GM19372 (cell line): ENCODE data around the gene ANGPTL2.
"Not testable (repeated sequence)": the region's sequence is repeated elsewhere in the genome, so short reads cannot be mapped to it uniquely, and the experiment has no call there.

Experiments used
- ATAC-seq: cut with Tn5 transposase; IDR thresholded peaks from one replicate; pipeline ENCODE4 v1.9.1; 2021; ENCODE audit warnings: mild to moderate bottlenecking, low read depth, moderate library complexity; ENCODE audit not compliant: unreplicated experiment

ANGPTL2 gene

DNA sequence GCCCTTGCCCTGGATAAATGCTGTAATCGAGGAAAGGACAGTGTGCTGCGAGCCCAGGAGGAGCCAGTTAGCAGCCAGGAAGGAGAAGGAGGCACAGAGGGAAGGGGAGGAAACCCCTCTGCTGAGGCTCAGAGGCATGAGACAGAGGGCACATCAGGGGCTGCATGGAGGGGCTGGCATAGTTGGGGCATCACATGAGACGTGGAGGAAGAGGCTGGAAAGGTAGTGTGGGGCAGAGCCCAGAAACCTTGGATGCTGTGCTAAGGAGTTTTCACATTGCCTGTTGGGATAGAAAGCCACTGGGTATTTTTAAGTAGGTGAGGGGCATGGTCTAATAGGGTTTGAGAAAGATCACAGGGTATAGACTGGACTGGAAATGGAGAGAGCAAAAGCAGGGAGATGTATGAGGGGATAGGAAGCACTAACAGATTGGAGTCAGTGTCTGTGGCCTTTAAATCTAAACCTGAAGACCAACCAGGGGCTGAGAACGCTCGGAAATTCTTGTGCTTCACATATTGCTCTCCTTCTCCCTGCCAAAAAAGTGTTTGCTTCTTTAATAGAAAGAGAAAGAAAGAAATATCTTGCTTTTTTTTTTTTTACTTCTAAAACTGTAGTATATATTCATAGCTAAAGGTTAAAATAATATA is 33.0 kb upstream of the ANGPTL2 start:
- no peak for ATAC-seq

DNA sequence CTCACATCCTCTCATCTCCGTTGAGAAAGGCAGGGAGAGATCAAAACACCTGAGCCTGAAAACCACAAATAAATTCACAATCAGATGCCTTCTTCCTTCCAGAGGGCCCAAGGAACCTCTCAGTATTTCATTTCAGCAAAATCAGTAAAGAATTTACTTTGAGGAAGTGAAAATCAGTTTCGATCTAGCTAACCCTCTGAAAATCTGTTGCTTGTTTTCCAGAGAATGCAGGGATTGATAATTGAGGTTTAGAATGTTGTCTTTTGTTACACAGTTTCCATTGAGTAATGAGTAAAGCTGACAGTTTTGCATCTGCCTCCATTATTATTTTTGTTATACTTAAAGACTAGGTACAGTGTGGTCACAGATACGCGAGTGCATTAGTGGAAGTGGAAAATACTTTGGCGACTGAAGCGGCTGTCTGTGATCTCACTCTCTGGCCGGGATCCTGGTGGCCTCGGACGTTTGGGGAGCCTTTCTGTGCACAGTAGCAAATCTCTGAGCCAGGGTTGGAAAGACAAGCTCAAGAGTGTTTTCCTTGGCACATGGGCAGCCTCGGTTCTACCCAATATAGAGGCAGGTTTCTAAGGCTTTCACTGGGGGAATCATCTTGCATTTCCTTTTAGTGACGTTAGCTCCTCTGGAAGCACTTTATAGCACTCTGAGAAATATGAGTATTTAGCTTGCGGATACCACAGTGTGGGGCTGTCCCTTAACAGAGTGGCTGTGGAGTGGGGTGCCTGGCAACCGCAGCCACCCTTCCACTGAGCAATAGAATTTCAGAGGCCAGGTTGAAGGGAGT is 32.2 kb upstream of the ANGPTL2 start:
- ATAC-seq, result no peak

DNA sequence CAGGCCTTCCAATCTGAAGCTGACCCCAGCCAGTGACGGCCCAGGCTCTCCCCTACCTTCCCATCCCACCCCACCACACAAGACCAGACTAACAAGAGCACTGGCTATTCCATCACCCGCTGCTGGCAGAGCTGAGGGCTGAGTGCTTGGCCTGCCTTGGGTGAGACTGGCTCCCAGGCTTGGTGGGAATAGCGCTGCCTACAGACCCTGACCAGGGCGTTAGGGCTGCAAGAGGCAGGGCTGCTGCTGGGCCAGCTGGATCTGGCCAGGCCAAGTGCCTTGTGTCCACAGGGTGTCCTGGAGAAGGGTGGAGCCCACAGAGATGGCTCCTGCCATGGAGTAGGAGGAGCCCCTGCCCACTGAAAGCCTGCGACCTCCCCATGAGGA is 31.6 kb upstream of the ANGPTL2 start:
- no peak for ATAC-seq

DNA sequence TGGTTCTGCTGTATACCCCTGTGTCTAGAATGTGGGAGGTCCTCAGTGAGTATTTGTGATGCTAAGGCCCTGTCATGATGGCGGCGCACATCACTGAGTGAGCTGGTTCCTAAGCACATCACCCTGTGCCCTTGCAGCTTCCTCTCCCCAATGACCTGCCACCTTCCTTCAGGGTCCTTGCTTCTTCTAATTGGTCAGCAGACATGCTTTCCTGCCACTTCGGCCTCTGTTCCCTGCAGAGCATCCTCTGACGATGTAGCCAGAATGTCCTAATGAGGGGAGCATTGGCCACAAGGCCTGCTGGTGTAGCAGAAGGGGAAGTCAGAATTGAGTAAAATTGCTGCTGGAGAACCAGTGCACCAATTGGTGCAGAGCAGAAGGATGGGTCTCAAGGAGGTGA is 31.1 kb upstream of the ANGPTL2 start:
- no peak for ATAC-seq

DNA sequence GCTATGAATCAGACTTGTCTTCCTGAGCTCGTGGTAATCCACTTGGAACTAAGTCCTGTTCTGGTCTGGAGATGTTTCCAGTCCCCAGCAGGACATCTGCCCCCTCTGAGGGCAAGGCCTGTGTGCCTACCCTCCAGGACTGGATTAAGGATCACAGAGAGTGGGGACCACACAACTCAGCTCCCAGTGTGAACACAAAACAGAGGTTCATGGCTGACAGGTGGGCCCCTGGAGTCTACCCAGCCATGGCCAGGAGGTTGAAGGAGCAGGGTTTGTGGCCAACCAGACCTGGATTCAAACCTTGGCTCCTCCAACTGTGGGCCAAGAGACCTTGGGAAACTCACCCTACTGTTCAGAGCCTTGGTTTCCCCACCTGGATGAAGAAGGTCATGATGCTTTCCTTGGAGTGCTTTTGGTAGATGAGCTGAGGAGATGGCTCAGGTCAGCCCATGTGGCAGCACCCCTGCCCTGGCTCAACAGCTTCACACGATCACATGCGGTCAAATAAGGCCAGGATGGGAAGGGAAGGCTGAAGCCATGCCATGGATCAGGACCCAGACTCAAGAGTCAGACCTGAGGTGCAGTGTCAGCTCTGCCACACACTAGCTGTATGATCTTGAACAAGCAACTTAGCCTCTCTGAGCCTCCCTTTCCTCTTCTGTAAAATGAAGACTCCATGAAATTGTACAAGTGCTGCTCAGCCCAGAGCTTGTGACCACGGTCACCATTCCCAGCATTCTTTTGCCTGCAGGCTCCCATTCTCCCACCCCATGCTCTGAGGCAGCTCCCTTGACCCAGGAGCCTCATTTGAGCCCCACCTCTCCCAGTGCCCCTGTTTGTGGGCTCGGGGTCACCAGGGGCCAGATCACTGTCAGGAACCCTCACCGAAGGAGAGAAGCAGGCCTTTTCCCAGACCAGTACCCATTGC is 27.3 kb upstream of the ANGPTL2 start:
- no peak for ATAC-seq

DNA sequence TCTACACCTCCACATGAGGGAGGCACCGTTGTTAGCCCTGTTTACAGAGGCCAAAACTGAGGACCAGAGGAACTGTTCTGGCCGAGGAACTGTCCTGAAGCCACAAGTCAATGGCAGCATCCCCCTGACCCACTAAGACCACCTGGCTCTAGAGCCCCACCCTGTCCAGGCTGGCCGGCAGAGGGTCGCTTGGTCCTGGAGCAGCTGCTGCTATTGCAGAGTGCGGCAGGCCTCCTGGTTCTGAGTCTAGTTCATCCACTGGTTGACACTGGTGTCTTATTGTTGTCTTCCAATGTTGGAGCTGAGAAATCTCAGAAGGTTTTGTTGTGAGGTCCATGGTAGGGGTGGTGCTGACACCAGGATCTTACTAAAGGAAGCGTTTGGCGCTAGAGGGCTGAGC is 26.6 kb upstream of the ANGPTL2 start:
- no peak for ATAC-seq

DNA sequence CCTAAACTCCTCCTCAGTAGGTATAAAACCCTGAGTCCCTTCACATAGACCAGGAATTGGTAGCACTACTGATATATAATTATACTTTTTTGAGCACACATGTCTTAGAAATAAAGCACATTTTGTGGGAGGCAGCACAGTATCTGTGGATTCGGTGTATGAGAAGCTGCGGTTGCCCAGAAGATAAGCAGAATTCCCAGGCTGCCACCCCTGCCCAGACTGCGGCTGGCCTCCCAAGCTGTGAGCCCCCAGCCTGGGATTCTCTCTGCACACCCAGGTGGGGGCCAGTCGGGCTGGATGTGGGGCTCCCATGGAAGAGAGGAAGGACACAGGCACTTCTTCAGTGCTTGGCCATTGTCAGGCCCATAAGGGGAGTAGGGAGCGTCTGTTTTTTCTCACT is 25.6 kb upstream of the ANGPTL2 start:
- ATAC-seq, result no peak

DNA sequence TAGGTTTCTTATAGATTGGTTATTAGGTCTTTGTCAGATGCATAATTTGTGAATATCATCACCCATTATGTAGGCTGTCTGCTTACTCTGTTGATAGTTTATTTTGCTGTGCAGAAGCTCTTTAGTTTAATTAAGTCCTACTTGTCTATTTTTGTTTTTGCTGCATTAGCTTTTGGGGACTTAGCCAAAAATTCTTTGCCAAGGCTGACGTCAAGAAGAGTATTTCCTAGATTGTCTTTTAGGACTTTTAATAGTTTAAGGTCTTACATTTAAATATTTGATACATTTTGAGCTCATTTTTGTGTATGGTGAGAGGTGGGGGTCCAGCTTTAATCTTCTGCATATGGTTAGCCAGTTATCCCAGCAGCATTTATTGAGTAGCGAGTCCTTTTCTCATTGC is 24.8 kb upstream of the ANGPTL2 start:
- no peak for ATAC-seq

DNA sequence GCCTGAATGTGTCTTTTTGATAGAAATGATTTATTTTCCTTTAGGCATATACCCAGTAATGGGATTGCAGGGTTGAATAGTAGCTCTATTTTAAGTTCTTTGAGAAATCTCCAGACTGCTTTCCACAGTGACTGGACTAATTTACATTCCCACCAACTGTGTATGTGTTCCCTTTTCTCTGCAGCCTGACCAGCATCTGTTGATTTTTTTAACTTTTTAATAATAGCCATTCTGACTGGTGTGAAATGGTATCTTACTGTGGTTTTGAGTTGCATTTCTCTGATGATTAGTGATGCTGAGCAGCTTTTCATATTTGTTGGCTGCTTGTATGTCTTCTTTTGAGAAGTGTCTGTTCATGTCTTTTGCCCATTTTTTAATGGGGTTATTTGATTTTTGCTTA is 24.4 kb upstream of the ANGPTL2 start:
- not testable (repeated sequence) for ATAC-seq

DNA sequence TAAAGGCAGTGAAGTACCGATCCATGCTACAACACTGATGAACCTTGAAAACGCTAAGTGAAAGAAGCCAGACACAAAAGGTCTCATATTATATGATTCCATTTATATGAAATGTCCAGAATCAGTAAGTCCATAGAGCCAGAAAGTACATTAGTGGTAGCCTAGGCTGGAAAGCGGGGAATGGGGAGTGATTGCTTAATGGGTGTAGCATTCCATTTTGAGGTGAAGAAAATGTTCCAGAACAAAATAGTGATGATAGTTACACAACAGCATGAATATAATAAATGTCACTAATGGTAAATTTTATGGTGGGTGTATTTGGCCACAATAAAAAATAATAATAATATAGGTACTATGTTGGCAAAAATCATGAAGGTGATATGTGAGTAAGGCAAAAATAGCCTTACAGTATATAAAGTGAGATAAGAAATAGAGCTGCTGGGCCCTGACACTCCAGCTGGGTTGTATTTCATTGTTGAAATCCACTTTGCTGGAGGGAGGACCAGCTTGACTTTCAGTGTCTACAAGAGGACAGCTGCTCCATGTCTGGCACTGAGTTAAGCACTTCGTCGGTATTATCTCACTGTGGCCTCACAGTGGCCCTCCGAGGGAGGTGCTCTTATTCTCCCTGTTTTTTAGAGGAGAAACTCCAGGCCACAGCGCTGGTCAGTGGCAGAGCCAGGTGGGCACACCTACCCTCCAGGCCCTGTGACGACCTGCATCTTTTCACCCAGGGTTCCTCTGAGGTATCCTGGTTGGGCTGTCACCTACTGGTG is 22.4 kb upstream of the ANGPTL2 start:
- no peak for ATAC-seq

DNA sequence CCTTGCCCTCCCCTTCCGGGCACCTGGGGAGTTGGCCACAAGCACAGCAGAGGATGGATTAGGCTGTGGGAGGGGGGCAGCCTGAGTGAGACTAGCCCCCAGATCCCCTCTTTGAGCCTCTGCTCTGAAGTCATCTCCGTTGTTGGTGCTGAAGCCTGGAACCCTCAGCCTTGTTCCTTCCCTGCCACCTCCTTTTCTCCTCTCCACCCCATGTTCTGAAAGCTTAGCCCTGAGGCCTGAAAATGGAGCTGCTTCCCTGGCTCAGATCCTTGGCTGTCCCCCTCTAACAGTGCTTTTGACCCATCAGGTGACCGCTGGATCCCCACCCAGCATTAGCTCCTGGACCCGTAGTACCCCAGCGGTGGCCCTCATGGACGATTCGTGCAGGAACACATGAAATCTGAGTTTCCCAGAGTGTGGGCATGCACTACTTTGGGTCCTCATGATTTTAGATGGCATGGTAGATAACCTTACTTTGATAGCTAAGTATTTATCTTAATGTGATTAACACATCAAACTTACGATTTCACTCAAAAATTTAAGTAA is 21.6 kb upstream of the ANGPTL2 start:
- ATAC-seq, result no peak

DNA sequence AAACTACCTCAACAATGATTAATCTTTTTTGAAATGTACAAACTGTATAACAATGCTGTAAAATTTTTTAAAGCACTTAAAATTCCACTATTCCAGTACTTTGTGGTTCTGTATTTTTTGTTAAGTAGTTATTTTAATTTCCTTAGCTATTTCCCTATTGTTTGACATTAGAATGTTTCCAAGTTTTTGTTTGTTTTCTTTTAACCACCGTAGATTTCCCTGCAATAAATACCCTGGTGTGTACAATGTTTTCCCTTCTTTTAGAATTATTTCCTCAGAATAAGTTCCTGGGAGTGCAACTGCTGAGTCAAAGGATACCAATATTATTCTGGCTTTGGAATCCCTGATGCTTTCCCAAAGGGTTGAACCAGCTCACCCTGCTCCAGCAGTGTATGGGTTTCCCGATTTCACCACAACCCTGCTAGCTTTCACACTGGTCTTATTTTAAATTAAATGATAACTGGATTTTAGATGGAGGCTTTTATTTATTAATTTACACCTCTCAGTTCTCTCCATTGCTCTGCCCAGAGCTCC is 20.6 kb upstream of the ANGPTL2 start:
- no peak for ATAC-seq

DNA sequence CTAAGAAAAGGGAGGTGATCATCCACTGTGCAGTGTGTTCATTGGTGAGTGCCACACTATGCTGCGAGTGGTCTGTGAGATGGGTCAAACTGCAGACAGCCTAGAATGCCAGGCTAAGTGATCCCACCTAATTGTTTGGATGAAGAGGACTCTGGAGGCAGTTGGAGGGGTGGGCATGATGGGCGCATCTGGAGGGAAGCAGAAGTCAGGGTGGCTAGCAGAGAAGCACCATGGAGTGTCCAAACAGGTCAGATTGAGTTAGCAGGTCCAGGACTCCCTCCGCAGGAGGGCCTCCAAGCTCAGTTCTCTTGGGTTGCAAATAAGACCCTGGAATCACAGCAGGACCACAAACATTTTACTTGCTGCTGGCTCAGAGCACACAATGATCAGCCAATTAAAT is 19.9 kb upstream of the ANGPTL2 start:
- no peak for ATAC-seq

DNA sequence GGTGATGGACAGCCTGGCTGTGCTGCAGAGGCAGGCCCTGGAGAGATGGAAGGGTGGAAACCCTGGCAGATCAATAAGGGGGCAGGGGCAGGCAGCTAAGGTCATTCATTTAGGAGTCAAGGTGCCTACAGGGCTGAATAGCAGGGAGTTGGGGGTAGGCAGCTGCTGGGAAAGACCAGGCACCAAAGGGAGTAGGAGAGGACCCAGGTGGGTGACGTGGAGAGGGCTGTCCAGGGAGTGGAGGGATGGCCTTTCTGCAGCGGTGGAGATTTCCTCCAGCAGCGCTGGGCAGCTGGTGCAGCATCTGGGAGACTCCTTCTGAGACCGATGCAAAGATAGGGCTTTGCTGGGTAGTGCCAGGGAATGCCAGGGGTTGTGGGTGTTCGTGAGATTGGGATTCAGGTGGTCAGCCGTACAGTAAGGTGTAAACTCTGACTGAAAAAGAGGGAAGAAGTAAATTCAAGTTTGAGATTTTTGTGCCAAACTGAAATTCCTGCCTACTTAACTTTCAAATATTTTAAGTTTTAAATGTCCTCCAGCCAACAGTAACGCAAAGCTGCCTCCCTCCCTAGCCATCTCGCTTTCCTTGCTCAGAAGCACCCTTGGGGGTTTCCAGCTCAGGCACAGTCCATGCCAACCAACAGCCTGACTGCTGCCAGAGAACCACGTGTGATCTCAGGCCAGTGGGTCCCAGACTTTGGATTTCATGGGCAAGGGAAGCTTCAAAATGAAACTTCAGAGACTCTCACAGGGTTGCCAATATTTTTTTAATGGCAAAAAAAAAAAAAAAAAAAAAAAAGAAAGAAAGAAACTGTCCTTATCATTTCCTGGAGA is 18.6 kb upstream of the ANGPTL2 start:
- ATAC-seq, result no peak

DNA sequence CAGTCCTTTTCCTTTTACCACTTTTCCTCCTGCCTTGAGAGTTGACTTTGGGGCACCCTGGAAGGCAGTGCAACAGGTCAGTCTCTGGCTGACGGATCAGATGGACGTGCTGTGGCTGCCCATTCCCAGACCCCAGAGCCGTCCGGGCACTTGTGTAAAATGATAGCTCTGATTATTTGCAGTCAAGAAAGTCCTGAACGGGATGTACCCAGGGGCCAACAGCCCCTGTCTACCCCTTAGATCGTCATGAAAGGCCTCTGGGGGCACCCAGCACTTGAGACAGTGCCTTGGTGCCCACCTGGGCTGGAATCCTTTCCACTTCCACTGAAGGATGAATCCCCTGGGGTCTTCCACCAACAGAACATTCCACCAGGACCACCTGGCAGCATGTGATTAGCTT is 17.7 kb upstream of the ANGPTL2 start:
- no peak for ATAC-seq

DNA sequence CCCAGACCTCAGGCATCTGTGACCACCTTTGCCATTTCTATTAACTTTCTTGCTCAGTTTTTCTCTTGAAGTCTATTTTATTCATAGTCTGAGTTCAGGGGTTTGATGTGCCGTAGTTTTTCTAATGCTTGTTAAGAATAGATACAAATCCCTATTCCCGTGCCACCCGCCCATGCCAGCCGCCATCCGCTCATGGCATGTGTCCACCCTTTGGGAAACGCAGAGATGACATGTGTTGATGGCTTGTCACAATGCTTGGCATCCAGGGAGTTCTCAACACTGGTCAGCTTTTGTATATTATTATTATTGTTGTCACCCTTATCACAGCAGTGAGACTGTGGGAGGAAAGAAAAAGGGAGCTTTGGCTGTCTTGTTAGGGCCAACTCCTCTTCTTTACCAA is 17.3 kb upstream of the ANGPTL2 start:
- ATAC-seq, result no peak

DNA sequence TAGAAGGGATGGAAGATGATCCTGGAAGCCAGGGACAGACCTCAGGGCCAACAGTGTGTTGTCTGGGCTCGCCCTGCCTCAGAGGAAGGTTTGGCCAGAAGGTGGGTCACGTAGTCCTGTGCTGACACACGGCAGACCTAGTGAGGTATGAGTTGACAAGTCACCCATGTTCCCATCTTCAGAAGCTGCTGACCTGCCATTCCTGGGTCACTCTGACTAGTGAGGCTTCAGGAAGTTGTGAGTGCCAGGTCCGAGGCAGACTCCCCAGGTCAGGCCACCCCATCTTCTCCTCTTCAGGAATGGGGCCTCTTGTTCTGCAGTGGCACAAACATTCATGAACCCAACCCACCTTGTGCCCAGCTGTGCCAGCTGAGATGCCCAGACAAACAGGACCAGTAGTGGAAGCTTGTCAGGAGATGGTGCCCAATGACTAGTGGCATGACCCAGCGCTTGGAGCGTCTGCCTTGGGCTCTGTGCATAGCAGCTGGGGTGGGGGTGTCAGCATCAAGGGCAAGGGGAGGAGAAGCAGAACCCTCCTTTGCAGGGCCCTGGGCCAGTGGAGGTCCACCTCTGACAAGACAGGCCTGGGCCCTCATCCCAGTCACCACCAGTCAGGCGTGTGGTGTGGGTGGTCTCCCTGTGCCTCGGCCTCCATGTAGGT is 16.8 kb upstream of the ANGPTL2 start:
- no peak for ATAC-seq

DNA sequence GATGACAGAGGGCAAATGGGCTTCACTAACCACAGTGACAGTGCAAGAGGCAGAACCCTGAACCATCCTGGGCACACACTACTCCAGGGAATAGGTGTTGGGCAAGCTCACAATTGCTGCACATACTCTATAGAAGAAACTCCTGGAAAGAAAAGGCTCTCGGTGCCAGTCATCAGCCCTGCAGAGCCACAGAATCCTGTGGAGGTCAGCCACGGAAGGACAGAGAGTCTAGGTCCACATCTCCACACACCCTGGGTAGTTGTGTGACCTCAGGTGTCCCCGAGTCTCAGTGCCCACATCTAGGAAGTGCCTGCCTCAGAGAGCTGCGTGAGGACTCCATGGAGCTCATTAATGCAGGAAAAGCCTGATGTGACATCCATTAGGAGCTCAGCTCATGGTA is 16.0 kb upstream of the ANGPTL2 start:
- ATAC-seq, result no peak
